Cerebellar nuclear complex (tissue), 1 donor: Measurements from ENCODE around the gene LILRA6.

Experiments
- DNase-seq, 2 experiments: peaks; one replicate each; lab custom pipeline; 2025; lab: John Stamatoyannopoulos, UW

The LILRA6 gene

DNA sequence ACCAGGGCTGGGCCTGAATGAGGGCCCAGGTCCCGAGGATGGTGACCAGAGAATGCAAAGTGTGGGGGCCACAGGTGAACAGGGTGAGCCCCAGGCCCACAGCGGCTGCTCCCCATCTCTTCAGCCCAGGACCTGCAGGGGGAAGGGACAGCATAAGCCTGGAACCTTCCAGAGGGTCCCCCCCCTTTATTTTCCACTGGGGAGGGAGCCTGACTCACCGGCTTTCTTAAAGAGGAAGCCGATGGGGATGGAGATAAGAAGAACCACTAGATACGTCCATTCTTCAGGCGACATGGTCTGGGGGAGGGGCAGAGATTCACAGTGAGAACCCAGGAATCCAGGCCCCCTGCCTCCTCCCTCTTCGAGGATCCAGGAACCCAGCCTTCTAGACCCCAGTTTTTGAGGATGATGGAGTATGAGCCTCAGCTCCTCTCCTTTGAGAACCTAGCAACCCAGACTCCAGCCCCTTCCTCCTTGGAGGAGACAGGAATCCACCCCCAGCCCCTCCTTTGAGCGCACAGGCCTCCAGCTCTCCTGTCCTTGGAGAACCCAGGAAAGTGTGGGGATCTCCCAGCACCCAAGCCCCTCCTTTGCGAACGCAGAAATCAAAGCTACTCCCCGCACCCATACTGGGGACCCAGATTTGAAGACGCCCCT, 54.2 kb downstream of the LILRA6 start:
- DNase-seq, result no peak

DNA sequence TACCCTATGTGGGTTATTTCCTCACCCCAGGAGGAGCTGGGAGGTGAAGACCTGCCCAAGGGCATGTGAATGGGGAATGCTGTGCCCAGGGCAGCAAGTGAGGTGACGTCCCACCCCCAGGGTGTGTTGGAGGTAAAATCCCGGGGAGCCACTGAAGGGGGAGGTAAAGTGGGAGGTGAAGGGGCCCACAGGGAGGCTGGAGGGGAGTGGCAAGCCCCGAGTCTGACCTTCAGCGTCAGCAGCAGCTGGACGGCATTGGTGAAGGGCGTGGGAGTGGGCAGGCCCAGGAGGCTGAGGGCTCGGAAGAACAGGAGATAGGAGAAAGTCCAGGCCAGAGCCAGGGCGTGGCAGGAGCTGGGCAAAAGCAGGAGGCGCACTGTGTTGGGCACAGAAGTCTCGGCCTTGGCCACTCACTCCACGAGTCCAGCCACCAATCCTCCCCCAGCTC, 55.6 kb downstream of the LILRA6 start:
- no peak for DNase-seq
